HTR-8/SVneo (cell line): ENCODE results near the gene NHS.

Experiments
- DNase-seq: peaks from one replicate; pipeline ENCODE4 v3.0.0; 2011; ENCODE audit warnings: low spot score, mixed read lengths; ENCODE audit not compliant: insufficient read length
- FAIRE-seq: peaks from 2 replicates; lab custom pipeline; 2011; peaks lifted over from hg19 to GRCh38; lab: Jason Lieb, UNC

NHS gene

DNA sequence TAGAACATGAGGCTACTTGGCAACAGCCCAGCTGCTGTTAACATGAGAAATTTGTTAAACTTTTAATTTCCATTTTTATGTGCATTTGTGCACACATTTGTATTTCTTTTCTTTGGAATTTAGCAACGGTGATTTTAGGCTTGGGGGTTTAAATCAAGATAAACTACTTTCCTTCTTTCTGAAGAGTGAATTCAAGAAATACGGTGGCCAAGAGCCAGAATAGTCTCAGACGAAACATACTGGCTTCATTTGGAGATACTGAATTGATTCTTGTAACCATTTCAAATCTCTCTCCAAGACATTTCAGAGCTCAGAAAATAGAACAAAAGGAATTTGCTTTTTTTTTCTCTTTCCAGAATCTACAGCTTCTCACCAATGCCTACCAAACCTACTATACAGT, 228.2 kb downstream of the NHS start:
- FAIRE-seq, result no peak
- DNase-seq, result no peak

DNA sequence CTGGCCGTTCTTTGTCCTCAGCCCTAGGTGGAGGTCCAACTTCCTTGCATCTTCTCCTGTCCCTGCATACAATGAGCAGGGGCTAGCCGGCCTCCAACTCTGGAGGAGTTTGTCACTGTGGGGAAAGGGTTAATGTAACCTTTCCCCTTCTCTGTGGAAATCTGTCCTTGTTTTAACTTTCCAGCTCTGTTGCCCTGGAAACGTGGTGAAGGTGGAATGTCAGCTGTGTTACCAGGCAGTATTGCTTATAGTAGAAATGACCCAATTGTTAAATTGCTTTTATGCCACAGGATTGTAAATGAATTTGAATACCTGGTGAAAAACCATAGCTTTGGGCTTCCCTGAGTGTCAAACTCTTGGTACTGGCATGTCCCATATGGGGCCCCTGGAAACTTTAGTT, 230.7 kb downstream of the NHS start:
- DNase-seq (no peak), FAIRE-seq (no peak)

DNA sequence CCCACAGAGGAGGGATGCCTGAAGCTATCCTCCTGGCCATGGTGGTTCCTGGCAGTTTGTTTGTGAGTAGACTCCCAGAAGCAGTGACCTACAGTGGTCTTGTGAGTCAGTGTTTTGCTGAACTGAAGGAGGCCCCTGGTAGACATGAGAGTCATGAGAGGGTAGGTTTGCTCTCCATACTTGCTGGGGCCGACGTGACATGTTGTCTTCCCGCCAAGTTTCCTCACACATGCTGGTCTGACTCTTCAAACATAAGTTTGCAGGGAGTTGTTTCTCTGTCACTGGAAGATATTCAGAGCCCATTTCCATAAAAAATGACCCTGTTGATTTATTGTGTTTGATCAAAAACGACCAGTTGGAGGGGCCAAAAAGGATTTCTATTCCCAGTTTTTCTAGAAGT, 231.2 kb downstream of the NHS start:
- FAIRE-seq (no peak), DNase-seq (no peak)

DNA sequence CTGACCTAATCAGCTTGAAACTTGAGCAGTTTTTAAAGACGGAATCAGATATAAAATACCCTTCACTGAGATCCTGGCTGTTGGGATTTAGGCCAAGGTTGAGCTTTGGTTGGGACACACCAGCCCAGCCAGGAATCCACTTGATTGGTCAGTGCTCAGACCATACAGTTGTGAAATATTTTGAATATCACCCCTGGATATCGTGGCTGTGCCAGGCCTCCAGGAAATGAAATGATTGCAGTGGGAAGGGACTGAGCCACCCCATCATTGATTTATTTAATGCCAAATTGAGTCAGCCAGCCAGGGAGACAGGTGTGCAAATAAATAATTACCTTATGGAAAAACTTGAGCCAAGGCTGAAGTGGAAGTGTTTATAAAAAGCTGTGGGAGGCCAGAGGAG, 233.9 kb downstream of the NHS start:
- no peak for DNase-seq

DNA sequence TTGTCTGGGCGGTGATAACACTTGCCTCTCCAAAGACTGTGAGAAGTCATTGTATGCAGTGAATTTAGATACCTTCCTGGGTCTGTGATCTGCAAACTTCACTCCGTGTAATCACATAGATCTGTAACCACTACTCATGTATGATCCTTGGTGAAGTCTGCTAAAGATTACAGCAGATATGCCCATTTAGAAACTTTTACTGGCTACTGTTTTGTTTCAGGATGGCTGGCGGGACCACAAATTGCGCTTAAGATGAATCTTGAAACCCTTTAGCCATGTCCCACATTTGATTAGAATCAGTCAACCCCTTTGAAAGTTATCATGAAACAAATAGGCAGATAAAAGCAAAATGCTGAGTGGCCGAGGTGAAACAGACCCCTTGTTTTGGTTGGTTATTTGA, 235.8 kb downstream of the NHS start:
- no peak for DNase-seq
- FAIRE-seq, result no peak

More for the DNA sequence above, 233.9 kb downstream of the NHS start:
- FAIRE-seq, result no peak

DNA sequence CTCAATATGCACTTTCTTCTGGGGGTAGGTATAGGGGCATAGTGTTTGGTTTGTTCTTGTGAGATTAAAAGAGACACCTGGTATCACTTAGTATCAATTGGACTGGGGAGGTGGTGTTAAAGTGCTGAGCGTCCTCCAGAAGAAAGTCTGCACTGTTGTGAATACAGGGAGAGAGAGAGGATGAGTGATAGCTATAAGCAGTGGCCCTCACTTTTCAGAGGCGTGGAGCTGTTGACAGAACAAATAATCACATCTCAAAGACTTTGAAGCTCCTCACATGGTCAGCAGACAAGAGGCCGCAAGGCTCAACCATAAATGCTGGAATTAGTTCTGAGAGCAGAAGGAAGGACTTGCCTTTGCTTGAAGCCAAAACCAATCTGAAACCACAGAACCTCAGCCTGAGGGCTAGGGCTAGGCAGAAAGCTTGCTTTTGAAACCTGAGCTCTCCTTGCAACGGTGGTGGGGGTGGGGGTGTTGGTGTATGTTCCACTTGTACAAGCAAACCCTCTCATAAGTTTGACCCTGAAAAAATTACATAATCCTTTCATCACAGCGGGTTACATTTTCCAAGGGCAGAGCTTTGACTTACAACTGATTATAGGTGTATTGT, 239.1 kb downstream of the NHS start:
- FAIRE-seq (no peak), DNase-seq (no peak)

DNA sequence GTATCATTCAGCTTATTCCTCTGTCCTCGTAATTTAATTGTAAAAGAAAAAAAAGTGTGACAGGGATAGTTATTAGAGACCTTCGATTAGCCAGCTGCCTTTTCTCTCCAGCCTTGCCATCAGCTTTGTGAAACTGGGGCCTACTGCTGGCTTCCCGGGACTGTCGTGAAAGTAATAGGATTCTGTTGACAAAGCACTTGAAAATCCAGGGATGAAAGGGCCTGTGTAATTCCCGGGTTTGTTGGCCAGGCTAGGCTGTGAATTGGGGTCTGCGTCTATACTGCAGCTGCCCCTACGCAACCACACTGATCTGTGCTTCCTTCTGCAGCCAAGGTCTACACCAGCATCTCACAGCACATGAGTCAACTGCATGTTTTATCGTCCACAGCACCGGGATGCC, 241.9 kb downstream of the NHS start:
- FAIRE-seq (no peak), DNase-seq (no peak)

DNA sequence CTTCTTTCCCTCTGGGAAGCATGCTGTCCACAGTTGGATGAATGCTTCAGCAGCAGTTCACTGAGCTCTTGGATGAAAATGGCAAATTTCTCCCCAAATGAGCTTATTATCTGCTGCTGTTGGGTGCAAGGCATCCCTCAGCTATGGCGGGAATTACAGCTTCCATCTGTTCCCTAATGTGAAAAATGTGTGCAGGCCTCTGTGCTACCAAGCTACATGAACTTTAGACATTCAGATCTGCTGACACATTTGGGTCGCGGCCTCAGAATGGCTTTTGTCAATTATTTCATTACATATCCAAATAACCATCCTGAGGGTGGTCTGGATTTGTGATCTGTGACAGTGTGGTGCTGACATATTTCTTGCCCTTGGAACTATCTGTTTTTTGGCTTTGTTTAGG, 242.8 kb downstream of the NHS start:
- DNase-seq (no peak), FAIRE-seq (no peak)

DNA sequence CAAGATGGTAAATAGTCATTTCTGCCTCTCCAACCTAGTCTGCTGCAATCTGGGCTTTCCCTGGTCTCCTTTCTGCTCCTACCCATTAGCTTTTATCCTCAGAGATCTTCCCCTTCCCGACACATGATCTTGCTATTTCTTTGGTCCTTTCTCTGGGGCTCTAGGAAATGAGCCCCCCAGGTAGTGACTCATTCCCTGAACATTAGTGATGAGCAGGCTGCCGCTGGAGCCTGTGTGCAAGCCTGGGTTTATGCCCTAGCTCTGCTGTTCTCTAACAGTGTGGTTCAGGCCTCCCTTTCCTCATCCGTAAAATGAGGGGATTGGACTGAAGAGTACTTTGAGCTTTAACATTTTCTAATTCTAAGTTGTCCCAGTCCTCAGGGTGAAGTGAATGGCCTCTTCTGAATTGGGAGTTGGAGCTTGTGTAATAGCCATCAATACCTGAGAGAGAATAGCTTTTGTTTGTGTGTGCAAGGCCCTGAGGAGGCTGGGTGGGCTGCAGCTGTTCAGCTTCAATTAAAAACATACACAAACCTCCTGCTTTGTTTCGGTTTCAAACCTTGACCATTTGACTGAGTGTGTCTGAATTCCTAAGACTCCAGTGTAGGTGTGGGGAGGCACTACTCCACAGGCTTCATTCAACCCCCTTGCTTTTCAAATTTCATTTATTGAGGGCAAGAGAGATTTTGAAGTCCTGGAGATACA, 246.7 kb downstream of the NHS start:
- DNase-seq, result no peak

DNA sequence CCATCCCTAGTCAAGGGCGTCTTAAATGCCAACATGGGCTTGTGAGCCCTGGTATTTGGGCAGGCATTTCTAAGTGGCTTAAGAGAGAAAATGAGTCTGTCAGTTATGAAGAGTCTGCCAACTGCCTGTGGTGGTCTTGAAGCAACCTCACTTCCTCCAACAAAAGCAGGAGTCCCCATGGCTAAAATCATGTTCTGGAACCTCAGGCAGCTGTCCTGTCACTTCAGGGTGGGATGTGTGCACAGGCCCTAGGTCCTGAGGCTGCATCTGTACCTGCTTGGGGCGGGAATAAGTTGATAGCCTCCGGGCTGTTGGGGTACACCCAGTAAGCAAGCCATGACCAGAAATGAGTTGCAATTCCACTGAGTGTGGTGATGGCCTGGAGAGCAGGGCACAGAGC, 247.3 kb downstream of the NHS start:
- DNase-seq, result no peak
- no peak for FAIRE-seq

More for the DNA sequence above, 246.7 kb downstream of the NHS start:
- FAIRE-seq, result no peak

DNA sequence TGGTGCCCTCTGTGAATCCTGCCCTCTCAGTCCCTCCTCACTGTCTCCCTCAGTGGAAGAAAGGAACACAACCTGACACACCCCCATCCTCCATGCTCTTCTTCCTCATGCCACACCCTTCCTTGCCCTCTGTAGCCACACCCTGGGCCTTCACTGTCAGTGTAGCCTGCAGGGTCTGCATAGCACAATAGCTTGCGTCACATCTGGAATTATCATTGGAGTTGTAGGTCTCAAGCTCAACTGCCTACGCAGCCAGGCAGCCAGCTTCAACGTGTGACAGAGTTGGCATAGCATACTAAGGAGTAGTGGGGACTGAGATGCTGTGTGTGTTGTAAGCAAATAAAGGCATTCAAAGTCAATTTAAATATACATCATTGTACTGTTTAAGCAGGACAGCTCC, 248.8 kb downstream of the NHS start:
- FAIRE-seq (no peak), DNase-seq (no peak)

DNA sequence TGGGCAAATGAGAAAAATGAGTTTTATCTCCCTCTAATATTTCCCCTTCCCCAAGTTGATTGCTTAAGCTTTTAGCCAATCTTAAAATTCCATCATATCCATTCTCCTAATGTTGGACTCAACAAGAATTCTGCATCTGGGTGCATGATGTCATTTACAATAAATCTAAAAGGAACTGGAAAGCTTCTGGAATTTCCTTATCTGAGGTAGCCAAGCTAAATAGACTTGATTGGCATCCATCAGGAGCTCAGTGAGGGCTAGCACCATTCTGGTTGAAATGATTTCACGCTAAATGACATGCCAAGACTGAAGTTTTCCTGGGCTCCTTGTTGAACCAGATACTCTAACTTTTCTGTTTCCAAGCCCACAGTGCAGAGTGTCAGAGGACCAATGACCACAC, 252.0 kb downstream of the NHS start:
- no peak for FAIRE-seq
- no peak for DNase-seq

DNA sequence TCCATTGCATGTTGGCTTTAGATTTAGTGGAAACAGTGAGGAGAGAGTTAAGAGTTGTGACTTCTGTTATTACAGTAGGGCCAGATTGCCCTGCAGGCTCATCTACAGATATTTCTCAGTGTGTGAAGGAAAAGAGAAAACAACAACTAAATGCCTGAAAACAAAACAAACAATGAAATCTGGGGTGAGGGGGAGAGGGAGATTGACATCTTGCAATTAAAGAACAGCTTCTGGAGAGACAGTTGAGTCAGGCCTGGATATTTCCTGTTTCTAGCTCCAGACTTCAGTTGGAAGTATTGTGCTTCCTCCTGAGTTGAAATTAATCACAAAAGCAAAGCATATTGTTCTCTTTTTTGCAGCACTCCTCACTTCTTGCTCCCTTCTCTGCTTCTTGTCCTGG, 254.0 kb downstream of the NHS start:
- FAIRE-seq (no peak), DNase-seq (no peak)

DNA sequence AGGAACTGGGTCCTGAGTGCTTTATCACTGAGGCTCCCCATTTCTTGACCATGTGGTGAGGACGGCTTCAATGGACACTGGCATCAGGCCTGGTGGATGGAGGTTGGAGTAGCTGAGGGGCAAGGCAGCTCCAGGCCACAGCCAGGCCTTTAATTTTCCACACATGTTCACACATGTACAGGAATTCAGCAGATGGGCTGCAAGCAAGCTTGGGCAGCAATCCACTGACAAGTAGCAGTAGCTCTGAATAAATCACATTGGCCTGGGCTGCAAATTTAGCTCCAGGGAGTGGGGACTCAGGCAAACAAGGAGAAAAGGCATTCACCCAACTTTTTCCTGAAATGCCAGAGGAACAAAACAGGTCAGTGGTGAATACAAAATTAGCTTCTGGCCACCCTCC, 254.5 kb downstream of the NHS start:
- DNase-seq (no peak), FAIRE-seq (no peak)

DNA sequence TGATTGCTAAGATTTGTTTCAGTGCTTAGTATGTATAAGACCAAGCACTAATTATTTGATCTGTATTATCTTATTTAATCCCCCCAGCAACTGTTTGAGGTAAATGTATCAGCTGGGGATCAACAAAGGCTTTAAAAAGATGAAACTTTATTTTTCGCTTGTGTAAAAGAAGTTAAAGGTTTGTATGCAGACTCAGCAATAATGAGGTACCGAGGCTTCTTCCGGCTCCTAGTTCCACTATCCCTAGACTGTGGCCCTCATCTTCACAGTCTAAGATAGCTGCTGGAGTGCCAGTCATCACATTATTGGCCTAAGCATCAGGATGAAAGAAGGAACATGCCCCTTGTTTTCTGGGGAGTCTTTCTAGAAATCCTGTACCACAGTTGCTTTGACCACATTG, 256.6 kb downstream of the NHS start:
- no peak for DNase-seq
- FAIRE-seq, result no peak

DNA sequence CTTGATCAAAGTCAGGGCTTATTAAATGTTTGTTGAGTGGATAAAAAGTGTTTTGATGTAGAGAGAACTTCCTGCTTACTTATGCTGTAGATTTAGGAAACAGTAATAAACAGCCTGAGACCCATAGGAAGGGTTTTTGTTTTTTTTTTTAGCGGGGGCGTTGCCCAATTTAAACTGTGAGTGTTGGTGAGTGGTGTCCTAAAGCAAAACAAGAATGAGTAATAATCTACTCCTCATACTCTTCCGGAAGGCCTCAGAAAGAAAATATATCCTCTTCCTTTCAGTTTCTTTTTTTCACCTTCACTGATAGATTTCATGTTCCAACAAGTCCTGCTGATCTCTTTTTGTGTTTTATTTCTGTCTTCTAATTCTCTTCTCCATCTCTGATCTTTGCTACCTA, 257.9 kb downstream of the NHS start:
- DNase-seq, result no peak

DNA sequence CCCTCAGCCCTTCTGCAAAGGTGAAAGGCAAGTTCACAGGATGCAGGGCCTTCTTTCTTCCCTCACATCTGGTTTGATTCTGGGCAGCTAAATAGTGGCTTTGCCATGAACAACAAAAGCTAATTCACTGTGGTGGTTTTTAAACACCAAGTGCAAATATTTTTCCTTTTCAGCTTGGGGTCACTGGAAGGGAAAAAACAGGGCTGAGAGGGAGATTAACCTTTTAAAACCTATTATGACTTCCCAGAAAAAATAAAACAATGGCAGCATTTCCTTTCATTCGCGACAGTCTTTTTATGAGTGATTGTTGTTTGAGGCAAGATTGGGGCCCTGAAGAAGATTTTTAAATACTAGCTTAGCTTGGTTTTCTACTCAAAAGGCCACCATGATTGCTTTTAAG, 258.5 kb downstream of the NHS start:
- FAIRE-seq, result no peak
- DNase-seq, result no peak

More for the DNA sequence above, 257.9 kb downstream of the NHS start:
- FAIRE-seq, result no peak

DNA sequence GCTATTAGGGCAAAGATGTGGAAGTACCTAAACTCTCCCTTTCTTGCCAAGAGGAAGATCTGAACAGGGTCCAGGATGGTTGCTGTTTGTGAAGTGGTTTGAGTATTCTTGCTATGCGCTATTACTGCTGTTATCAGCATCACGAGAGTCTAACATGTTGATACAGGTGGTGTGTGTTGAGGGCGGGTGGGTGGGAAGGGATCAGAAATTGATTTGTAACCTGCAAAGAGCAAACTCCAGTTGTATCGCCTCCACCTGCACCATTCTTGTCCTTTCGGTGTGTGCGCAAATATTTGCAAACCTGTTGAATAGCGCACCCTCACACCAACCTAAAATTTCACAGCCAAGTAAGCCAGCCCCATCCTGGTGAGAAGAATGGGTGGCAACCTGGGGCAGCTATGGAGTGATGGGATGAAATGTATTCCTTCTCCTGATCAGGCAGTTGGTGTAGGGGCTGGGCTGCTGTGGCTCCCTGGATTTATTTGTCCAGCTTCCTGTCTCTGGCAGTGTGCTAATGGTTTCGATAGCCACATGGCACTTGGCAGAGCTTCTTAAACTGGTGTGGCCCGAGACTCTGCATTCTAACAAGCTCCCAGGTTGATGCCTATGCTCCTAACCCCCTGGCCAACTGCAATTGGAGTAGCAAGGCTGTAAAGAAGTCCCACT, 259.7 kb downstream of the NHS start:
- DNase-seq (no peak), FAIRE-seq (no peak)

DNA sequence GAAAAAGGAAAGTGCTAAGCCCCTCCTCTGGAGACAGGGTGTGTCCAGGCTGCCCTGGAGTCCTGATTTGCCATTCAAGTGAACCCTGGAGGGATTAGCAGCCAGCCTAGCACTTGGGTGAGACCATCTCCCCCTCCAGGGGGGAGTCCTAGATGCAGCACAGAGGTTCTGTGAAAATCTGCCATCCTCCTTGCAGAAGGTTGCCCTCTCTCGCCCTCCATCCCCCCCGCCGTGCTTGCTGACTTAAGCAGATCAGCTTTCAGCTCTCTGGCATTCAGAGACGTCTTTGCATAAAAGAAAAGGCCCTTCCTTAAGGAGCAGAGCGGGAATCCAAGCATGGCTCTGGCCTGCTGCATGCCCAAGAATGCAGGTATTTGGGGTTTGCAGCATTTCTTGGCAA, 260.2 kb downstream of the NHS start:
- no peak for FAIRE-seq
- DNase-seq, result no peak

DNA sequence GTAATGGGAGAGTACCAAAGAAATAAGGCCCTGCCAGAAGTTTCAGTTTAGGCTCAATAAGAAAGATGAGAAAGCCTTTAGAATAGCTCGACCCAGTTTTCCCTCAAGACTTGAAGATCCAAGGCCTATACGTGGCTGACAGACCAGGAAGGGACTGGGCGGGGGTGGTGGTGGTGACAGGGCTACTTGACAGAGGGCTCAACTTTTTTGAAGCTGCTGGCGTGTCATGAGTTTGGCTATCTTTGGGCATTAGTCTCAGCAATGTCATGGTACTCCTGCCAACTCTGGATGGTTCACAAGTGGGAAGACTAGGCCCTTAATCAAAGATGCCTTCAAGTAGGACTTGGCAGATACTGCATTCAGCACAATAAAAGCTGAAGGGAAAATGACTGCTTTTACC, 262.2 kb downstream of the NHS start:
- no peak for DNase-seq
- FAIRE-seq, result no peak

DNA sequence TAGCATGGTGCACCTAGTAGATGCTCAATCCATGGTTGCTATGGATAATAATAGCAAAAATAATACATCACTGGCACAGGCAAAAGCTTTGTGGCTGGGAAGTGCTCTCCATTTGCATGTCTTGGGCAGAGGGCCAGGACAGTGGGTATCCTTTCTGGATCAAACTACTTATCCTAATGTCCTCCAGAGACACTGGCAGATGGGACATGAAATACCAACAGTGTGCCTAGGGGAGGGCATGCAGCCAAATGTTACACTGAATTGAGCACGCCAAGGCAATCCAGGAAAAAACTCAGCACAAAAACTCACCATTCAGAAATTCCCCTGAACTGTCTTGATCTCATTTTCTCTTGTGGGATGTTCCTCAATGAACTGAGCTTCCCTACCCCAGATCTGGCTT, 263.7 kb downstream of the NHS start:
- no peak for FAIRE-seq
- DNase-seq, result no peak

DNA sequence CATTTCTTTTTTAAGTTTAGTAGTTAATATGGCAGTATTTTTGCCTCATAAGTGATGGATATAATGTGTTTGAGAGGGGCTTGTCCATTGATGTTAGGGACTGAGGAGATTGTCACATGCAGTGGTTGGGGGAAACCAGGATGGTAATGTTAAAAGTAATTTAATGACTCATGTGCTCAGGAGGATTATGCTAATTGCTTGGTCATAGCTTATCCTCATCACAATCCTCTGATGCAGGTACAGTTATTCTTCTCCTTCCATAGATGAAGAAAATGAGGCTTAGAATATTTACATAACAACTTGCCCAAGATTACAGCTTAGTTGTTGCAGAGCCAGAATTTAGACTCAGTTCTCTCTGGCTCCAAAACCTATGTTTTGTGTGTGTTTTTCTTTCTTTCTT, 267.9 kb downstream of the NHS start:
- FAIRE-seq, result no peak
- DNase-seq, result no peak
